ENCODE measurements around the gene SLC16A6.
"Not testable (repeated sequence)": the region's sequence is repeated elsewhere in the genome, so short reads cannot be mapped to it uniquely, and the experiment has no call there.

GRCh38 chr17:68228039-68228680, 62.8 kb downstream of the SLC16A6 start:
- not testable (repeated sequence) for TF ChIP-seq CTCF (IDR thresholded peaks at IDR 0.05 in 4 of 5, conservative IDR thresholded peaks at IDR 0.05 in 1 of 5); POLR2A (IDR thresholded peaks at IDR 0.05)

Measured in gastrocnemius medialis (tissue), 4 donors.